ENCODE measurements around the gene AMBRA1. TPM values are rescaled to one million over a fixed set of nuclear protein-coding genes. Genes with fewer than 3 reads are reported as not detected.

Gene AMBRA1
- total and polyA plus RNA-seq, 8 donors = 4.6 to 59.4 (median 23.3) TPM

- Histone ChIP-seq H3K4me3 (no peak overlapping the region), H3K9me3 (no peaks in the 10 kb centered on the region), H3K27ac (no peak overlapping the region), H3K36me3 (peaks cover 12 to 55% (median 32%) of the 10 kb centered on the region in 4 donors), H3K4me1 (peaks cover 0 to 29% (median 17%) of the 10 kb centered on the region in 4 donors), H3K27me3 (no peaks in the 10 kb centered on the region)
- no peak for TF ChIP-seq EP300 (IDR thresholded peaks at IDR 0.05)
- TF ChIP-seq CTCF (IDR thresholded peaks at IDR 0.05) = peak in 4 of 7 experiments; percentile 25 to 28 (median 26)
- peak in 1 of 2 donors; percentile 76 for DNase-seq
- WGBS, 5 donors = 63 to 72% (median 67%) methylated on average over 6 of the region's 6 CpGs
- intact Hi-C loops (cut with DNase I; ENCODE audit: low total_unique reads) = no loop called here
Measured at GRCh38 chr11:46489656-46490560, 103.9 kb downstream of the AMBRA1 start.

GRCh38 chr11:46485856-46486443 is 107.9 kb downstream of the AMBRA1 start:
- Histone ChIP-seq H3K27ac (no peak overlapping the region), H3K36me3 (peaks cover 0 to 25% (median 12%) of the 10 kb centered on the region in 4 donors), H3K9me3 (no peaks in the 10 kb centered on the region), H3K4me3 (no peak overlapping the region), H3K4me1 (peaks cover 0 to 11% (median 3%) of the 10 kb centered on the region in 4 donors), H3K27me3 (no peaks in the 10 kb centered on the region)
- 44 to 75% (median 46%) methylated on average over 4 of the region's 4 CpGs for WGBS, 5 donors
- intact Hi-C loops (cut with DNase I; ENCODE audit: low total_unique reads) = no loop called here
- peak in 1 of 2 donors; percentile 65 for DNase-seq
- TF ChIP-seq EP300 (IDR thresholded peaks at IDR 0.05) (no peak), POLR2A (IDR thresholded peaks at IDR 0.05) (no peak), CTCF (IDR thresholded peaks at IDR 0.05) (no peak), POLR2AphosphoS5 (IDR thresholded peaks at IDR 0.05) (no peak)

- Histone ChIP-seq H3K4me3 (no peak overlapping the region), H3K27me3 (no peaks in the 10 kb centered on the region), H3K9me3 (no peaks in the 10 kb centered on the region), H3K27ac (no peak overlapping the region), H3K4me1 (no peaks in the 10 kb centered on the region), H3K36me3 (peaks cover 0 to 21% (median 7%) of the 10 kb centered on the region in 4 donors)
- no peak for DNase-seq
- intact Hi-C loops (cut with DNase I; ENCODE audit: low total_unique reads) = no loop called here
- TF ChIP-seq POLR2AphosphoS5 (IDR thresholded peaks at IDR 0.05) (no peak), EP300 (IDR thresholded peaks at IDR 0.05) (no peak), CTCF (IDR thresholded peaks at IDR 0.05) (no peak), POLR2A (IDR thresholded peaks at IDR 0.05) (no peak)
Measured at GRCh38 chr11:46484101-46484500, 109.7 kb downstream of the AMBRA1 start.

GRCh38 chr11:46480909-46481308 is 112.9 kb downstream of the AMBRA1 start:
- WGBS, 5 donors = 54 to 65% (median 58%) methylated on average over 3 of the region's 3 CpGs
- Histone ChIP-seq H3K4me1 (no peaks in the 10 kb centered on the region), H3K9me3 (no peaks in the 10 kb centered on the region), H3K27ac (no peak overlapping the region), H3K4me3 (no peak overlapping the region), H3K36me3 (peaks cover 0 to 25% (median 7%) of the 10 kb centered on the region in 4 donors), H3K27me3 (no peaks in the 10 kb centered on the region)
- TF ChIP-seq CTCF (IDR thresholded peaks at IDR 0.05) (no peak), POLR2AphosphoS5 (IDR thresholded peaks at IDR 0.05) (no peak), EP300 (IDR thresholded peaks at IDR 0.05) (no peak), POLR2A (IDR thresholded peaks at IDR 0.05) (no peak)
- DNase-seq = no peak
- intact Hi-C loops (cut with DNase I; ENCODE audit: low total_unique reads) = no loop called here
